AG20443 (cell line): ENCODE data around the gene LYPD1.

ENCODE experiments used
- DNase-seq: peaks from one replicate; pipeline ENCODE4 v3.0.0; 2012; ENCODE audit warnings: low spot score, mixed read lengths

The LYPD1 gene

DNA sequence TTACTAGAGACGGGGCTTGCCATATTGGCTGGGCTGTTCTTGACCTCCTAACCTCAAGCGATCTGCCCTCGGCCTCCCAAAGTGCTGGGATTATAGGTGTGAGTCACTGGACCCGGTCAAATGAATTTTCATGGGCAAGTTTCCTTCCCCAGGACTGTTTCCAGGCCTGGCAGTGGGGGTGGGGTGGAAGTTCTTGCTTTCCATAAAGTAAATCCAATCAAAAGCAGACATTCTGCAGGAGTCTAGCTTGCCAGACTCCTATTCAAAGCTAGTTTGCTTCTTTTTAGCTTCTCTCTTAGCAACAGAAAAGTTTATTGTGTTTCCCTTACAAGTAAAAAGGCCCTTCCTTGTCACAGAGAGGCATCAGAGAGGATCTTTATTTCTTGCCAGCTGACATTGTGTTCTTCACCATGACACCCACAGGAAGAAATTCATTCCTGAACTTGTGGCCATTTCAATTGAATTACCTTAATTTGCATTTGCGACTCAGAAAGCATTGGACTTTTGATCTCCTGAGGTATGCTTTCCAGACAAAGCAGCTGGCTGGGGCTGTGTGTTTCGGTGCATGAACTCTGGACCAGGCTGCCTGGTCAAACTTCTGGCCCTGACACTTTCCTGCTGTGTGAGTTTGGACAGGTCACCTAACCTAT is 37.9 kb downstream of the LYPD1 start:
- DNase-seq, result no peak

DNA sequence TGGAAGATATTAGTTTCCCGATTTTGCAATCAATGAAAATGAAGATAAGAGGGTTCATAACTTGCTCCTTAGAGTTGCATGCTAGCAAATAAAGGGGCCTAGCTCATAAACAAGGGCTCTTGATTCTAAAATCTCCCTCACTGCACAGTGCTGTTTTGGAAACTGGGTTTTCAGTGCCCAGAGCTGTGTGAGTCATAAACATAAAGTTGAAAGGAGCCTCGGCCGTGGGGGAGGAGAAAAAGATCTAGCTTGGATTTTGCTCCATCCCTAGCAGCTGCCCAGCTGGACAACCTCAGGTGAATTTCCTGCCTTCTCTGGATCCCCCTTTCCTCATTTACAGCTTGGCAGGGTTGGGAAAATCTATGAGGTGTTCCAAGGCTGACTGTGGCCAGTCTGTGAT is 42.5 kb downstream of the LYPD1 start:
- DNase-seq, result peak; percentile 34

DNA sequence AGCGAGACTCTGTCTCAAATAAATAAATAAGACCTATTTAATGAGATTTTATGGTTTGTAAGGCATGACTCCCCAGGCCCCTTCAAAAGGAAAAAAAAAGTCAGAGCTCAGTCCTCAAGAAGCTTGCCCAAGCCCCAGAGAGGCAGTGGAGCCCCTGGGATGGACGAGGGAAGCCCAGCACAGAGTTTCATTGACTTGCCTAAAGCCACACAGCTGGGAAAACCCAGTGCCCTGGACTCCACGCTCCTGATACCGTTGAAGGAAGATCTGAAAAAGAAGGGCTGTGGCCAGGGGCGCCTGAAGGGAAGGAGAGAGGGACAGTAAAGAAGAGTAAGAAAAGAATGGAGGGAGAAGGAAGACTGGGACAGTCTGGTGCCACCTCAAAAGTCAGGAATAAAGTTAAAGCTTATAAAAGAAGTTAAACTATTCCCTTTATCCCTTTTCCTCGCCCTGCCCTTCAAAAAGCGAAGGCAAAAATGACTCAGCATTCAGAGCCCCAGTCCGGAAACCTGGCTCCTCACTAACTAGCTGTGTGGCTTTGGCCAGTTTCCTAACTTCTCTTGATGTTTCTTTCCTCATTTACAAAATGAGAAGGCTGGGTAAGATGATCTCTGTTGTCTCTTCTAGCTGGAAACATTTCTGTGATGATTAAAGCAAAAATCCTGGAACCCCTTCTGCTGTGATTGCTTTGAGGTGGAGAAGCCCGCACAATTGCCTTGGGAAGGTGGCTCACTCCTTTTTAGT is 46.7 kb downstream of the LYPD1 start:
- DNase-seq, result peak; percentile 88

DNA sequence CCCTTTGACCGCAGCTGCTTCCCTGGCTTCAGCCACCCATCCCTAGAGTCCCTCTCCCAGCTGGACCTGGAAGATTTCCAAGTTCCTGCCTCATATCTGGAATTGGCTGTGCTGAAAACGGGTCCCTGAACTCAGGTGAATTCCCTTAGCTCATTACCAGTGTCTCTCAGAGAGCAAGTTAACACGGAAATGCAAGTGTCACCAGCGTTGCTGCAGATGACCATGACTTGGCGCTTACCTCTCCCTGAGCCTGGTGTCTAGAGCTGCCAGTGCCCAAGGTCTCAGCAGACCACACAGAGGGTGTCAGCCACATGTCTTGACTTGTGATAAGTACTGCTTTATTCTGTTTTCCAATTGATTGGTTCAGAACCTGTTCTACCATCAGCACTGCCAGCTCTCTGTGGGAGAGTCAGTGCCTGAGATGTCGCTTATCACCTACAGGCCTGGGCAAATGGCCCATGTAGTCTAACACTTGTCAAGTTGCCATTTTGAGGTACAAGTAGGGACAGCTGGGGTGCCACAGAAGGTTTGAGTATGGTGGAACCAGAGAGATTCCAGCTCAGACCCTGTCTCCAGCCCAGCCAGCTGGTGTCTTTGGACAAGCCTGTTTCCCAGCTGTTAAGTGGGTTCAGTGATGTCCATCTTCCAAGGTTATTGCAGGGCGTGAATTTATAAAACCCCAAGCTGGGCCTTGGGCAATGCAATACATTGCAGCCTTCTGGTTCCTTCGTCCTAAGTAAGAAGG is 48.7 kb downstream of the LYPD1 start:
- DNase-seq, result no peak

DNA sequence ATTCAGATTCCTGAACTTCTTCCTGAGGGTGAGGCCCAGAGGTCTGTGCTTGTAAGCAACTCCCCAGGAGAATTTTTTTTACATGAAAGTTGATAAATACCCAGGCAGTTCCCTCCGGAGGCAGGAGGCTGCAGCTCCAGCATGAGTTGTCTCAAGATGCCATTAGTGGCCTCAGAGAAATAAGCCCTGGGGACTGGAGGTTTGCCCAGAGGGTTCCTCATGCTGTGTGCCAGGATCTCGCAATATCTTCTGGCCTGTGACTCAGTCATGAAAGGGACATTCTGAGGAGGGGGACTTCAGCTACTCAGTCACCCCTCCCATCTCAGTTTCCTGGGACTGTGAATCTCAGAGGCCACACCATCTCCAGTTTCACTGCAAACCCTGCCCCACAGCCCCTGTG is 49.9 kb downstream of the LYPD1 start:
- peak; percentile 42 for DNase-seq

DNA sequence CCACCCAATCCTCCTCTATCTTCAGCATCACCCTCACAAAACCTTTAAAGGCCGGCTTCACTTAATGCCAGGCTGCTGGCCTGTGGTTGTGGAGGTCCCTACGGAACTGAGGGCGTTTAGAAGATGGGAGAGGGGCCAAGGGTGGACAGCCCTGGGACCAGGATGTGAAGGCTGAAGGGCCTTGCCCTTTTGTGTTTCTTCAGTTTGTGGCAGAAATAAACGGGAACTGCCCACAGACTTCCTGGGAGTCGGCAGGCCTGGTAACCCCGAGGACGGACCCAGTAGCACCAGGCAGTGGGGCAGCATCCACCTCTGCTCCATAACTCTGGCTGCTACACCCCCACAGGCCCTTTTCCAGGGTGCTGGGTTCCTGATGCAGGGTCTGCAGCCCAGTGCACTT is 51.3 kb downstream of the LYPD1 start:
- DNase-seq, result no peak

DNA sequence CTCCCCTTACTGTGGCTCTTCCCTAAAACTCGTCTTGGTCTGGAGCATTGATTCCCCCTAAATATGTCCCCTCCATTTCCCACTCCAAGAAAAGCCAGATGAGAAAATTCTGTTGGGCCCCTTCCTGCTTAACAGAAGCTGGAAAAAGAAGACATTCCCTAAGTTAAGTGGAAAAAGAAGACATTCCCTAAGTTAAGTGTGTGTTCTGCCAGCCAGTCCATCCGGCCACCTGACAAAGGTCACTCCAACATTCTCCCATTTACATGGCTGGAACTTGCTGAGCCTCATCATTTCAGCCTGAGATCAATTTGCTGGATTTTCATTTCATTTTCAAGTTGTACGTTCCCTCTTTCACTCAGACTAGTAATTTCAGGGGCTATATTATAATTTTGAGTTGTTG is 52.0 kb downstream of the LYPD1 start:
- DNase-seq, result no peak

DNA sequence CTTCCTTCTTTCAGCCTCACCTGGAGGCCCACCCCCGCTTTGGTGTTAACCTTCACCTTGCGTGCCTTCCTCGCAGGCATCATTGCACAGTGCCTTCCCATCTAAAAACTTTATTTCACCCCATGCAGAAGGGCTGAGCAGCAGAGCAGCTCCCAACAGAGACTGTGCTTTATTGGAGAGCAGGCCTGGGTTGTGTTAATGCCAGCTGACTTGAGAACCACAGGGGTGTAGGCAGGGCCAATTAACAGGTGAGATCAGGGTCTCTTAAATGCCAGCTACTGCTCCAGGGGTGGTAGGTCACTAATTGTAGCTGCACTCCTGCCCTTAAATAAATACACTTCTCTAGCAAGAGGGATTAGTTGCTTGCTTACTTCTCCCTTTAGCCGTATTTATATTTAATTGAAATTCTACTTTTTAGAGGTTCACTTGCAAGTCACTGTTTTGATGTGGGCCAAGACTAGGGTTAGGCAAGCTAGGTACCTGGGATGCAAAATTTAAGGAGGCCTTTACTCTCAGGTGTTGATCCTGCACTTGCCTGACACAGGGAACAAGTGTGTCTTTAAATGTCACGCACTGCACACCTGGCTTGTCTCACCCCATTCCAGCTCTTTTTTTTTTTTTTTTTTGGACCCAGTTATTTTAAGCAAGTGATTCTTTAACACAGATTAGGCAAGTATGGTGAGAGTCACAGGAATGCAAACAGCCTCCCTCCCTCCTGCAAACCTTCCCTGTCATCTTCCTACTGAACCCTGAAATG is 54.5 kb downstream of the LYPD1 start:
- DNase-seq, result no peak

DNA sequence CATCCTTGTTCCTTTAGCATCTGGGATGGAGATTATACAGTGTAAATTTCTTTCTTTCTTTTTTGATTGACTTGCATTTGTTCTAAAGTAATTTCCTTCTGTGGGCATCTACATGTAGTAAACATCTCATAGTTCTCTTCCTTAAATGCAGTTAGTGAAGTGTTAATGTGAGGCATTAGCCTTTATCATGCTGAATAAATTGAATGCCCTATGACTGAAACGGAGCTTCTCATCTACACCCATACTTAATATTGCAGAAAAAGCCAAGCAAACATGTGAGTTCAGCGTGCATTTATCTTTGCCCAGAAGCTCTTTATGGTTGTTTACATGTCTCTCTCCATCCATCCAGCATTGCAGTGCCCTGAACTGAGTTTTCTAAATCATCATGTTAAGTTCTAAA is 58.3 kb downstream of the LYPD1 start:
- no peak for DNase-seq

DNA sequence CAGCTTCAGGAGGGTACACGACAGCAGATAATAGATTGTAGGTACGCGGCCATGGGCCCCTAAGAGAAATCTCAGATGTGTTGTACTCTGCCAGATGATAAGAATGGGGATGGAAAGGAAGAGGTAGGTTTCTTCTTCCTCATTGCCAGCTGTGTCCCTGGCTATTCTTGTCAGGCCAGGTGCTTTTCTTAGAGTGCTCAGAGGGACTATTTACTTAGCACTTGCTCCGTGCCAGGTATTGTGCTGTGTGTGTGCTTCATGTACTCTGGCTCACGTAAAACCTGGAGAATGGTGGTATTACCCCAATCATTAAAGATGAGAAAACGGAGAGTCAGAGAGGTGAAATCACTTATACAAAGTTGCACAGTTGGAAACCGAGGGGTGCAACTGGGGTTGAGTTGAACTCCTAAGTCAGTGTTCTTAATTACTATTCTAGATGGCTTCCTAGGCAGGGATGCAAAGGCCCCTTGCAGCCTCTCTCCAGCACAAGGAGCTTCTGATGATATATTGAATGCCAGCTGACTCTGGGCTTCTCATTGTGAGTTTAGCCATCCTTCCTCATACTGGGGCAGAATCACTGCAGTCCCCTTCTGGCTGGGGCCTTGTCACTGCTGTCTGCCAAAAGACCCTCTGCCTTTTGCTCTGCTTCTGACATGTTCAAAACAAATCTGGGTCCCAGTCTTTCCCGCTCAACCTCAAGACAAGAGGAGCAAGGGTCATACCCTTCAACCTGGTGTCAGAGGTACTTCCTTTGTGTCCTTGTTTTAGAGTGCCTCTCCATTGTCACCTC is 60.7 kb downstream of the LYPD1 start:
- no peak for DNase-seq

DNA sequence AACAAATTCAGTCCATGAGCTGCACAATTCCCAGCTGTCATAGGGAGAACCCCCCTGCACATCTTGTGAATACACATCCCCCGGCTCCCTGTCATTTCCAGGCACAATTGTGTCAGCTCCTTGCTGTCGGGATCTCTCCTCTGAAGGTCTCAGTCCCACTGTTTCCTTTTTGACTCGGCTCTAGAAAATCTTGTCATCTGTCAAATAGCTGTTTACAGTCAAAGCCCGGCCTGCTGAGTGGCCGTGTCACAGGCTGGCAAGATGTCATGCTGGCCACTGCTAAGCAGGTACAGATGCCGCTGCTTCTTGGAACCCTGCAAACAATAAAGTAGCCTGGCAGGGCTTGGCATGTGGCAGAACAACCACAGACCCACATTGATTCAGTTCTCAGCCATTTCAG is 61.7 kb downstream of the LYPD1 start:
- no peak for DNase-seq

DNA sequence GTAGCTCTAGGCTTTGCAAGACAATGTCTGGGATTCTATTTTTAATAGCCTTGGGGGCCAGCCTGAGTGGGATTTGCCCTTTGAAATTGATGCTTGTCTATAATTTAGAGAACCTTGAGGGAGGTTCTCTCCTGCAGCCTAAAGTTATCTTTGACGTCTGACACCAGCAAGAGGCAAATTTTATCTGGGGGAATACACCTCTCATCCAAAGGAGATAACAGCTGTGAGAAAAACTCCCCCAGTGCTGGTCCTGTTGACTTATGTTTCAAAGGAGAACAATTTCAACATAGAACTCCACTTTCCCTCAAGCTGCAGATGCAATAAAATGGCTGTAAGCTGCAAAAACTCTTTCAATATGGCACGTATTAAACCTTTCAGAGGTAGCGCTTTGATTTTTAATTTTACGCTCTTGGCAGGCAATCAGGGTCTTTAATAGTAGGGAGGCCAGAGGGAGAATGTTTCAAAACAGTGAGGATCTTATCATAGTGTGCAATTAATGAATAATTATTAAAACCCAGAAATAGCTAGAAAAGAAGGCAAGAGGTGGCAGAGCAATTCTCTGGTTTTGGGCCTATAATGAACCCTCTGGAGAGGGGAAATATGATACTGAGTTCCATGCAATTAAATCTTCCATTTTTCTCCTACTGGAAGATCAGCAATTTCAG is 62.4 kb downstream of the LYPD1 start:
- no peak for DNase-seq

DNA sequence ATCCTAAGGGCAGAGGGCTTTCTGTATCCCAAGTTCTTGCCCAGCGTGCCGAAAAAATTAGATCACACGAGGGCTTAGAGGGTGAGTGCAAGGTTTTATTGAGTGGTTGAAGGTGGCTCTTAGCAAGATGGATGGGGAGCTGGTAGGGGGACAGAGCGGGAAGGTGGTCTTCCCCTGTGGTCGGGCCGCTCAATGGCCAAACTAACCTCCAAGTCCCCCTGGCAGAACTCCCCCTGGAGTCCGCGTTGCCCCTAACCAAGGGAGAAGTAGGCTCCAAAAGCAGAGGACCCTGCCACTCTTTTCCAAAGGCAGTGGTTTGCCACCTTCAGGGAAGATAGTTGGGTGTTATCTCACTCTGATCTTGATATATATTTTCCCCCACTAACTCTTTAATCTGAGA is 63.4 kb downstream of the LYPD1 start:
- DNase-seq, result no peak

DNA sequence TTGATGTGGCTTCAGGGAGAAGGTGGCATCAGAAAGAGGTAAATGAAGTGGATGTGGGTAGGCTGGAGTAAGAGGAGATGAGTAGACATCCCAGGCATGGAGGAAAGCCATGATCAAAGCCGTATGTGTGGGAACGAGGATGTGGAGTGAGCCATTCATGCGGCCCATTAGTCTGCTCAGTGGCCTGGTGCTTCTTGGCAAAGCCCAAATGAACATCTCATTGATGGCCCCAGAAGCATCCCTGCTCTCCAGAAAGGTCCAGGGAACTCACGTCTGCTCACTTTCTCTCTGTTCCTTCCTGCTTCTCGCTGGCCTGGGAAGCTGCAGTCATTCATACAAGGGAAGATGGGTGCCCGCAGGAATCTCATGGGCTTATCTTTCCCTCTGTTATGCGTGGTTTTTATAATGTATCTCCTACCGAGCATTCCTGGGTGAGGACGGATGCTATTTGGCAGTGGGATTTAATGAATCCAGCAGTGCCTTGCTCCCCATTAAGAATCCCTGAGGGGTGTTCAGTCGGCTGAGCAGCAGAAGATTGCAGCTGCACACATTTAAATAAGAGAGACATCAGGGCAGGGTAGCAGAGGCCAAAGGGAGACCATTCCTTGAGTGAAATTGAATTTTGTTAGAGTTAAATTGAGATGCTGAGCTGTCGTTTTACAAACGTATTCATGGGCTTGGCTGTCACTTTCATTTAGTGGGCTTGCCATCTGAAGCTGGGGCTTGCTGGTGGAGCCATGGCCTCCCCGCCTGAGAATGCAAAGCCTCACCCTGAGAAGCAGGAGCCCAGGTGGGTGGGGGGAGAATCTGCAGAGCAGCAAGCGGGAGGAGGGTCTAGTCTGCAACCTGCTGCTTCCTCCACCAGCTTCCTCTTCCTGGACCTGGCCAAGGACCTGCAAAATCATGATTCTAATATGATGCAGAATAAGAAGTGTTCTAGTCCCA is 64.5 kb downstream of the LYPD1 start:
- DNase-seq, result no peak

DNA sequence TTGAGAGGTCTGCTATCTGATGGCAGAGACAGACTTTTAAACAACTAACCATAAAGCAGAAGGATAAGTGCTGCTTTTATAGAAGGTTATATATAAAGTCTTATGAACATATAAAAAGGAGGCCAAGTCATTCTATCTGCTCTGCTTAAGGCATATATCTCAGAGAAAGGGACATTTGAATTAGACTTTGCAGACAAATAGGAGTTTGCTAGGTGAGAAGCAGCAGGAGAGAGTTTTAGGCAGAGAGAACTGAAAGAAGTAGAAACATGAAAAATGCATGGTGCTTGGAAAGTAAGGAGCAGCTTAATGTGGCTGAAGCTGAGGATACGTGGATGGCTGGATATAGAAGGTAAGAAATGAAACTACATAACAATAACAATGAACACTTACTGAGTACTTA is 65.4 kb downstream of the LYPD1 start:
- DNase-seq, result no peak

DNA sequence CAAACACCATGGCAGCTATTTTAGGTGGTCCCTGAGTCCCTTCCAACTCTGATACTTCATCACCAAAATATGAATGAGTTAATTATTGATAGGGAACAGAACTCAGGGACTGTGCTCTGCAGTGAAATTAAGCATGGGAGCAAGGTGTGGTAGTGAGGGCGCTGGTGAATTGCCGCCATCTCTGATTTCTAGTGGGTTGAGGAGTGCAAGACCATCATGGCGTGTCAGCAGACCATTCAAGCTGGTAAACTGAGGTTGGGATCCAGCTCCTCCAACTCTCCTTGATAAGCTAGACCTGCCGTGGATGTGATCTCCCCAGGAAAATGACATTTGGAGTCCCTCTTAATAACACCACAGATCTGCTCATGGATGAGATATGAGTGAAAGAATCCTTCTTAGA is 70.4 kb downstream of the LYPD1 start:
- no peak for DNase-seq

DNA sequence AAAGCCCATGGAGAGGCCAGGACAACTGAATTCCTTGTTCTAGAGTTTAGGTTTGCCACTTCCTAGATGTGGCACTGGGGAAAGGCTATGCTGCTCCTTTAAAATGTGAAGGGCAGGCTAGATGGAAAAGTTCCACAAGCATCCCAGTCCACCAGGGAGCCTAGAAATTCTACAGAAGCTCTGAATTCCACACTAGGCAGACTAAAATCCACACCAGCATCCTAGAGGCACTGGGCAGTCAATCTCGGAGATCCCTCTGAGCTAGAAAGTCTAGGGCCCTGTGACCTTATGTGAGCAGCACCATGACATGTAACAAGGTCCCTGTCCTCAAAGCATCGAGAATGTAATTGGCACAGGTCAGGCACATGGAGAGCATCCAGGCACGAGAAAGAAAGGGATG is 71.5 kb downstream of the LYPD1 start:
- no peak for DNase-seq

DNA sequence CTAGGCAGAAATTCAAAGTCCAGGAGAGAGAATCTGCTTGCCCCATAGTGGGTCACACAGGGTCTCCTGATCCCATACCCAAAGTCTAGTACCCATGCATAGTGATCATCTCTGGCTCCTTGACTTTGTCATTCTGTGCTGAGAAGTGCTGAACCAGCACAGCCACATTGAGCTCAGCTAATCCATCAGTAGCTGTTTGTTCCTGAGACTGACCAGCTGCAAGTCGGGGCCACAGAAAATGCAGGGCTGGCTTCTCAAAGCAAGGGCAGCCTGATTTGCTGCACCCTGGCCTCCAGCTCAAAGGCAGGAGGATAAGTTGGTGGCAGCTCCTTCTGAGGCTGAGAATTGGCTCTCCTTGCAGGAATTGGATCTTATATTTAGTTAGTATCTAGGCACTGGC is 72.2 kb downstream of the LYPD1 start:
- no peak for DNase-seq

DNA sequence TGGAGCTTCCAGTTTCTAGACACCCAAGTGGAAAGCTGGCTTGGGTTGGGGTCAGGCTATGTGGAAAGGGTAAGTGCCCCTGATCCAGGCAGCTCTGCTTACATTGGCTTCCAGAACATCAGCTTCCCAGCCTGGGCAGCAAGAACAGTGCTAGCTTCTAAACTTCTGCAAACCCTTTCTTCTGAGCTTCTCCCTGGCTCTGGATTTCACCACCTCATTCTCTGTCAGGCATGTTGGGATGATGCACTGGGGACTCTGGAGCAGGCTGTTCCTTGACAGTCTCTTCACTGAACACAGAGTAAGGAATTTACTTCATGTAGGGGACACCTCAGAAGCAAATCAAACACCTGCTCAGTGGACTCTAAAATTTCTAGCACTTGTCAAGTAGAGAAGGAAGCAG is 72.8 kb downstream of the LYPD1 start:
- no peak for DNase-seq

DNA sequence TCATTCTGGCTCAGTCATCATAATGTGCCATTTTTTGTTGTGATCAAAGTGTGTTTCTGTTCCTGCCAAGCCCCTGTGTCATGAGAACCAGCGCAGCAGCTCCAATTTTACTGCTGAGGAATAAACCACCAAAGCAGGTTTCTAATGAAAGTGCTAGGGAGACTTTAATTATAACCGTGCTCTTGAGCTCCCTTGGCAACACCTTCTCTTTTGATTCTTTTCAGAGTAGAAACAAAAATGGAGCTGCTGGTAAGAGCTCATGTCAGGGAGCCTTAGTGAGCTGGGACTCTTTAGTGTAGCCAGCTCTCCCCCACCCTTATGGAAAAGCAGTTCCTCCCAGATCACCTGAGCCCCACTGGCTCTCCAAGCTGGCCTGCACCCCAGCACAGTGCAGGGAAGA is 74.3 kb downstream of the LYPD1 start:
- DNase-seq, result no peak
